HUES48 (cell line): ENCODE results near the gene KRTAP5-9.
A peak's percentile ranks its signal among the peaks of the same experiment; 100 is the strongest.

Experiments used
- H3K27ac ChIP-seq: one replicate; pipeline ENCODE4 v1.7.0; 2013; ENCODE audit warnings: low read depth, low read length, inconsistent platforms
- H3K27me3 ChIP-seq: 2 replicates; pipeline ENCODE4 v1.6.1; 2013; ENCODE audit warnings: mild to moderate bottlenecking, low read length; ENCODE audit not compliant: control insufficient read depth, insufficient read depth
- H3K36me3 ChIP-seq: 2 replicates; pipeline ENCODE4 v1.6.1; 2013; ENCODE audit warnings: low read length; ENCODE audit not compliant: control insufficient read depth, insufficient read depth
- H3K4me1 ChIP-seq: 2 replicates; pipeline ENCODE4 v1.6.1; 2013; ENCODE audit warnings: mild to moderate bottlenecking, low read length; ENCODE audit not compliant: control insufficient read depth, insufficient read depth
- H3K4me3 ChIP-seq: 2 replicates; pipeline ENCODE4 v1.5.1; 2013; ENCODE audit warnings: mild to moderate bottlenecking, low read depth, low read length
- H3K9ac ChIP-seq: 2 replicates; pipeline ENCODE4 v1.6.1; 2013; ENCODE audit warnings: mild to moderate bottlenecking, low read depth, low read length, moderate library complexity
- H3K9me3 ChIP-seq: 2 replicates; pipeline ENCODE4 v1.6.1; 2013; ENCODE audit warnings: low read length; ENCODE audit not compliant: control insufficient read depth, insufficient read depth

KRTAP5-9 gene

GRCh38 chr11:71548120-71548519 lies at the start of gene KRTAP5-9:
Gene KRTAP5-9 (plus strand): TSS chr11:71548420. CDS start chr11:71548658, 238 bp downstream.
- H3K9ac ChIP-seq: no peak within 1 kb of the TSS
- no peak within 1 kb of the TSS for H3K27ac ChIP-seq
- no peaks in the 10 kb centered on the region for H3K36me3 ChIP-seq
- no peaks in the 10 kb centered on the region for H3K27me3 ChIP-seq
- no peak within 1 kb of the TSS for H3K4me3 ChIP-seq
- 0 out of 2 replicates have a peak, but pooled peaks cover 3% of the 10 kb centered on the region for H3K9me3 ChIP-seq
- H3K4me1 ChIP-seq: peaks cover 6% of the 10 kb centered on the region; the same call in 1 of the 2 replicates

GRCh38 chr11:71499125-71499524 lies 49.1 kb upstream of the KRTAP5-9 start:
- H3K27me3 ChIP-seq: no peaks in the 10 kb centered on the region
- H3K27ac ChIP-seq: no peak overlapping the region
- no peak overlapping the region for H3K4me3 ChIP-seq
- H3K36me3 ChIP-seq: peaks cover 26% of the 10 kb centered on the region
- no peak overlapping the region for H3K9ac ChIP-seq
- H3K9me3 ChIP-seq: no peaks in the 10 kb centered on the region
- no peaks in the 10 kb centered on the region for H3K4me1 ChIP-seq

- no peak overlapping the region for H3K9ac ChIP-seq
- H3K36me3 ChIP-seq: peaks cover 23% of the 10 kb centered on the region
- no peak overlapping the region for H3K27ac ChIP-seq
- H3K4me1 ChIP-seq: no peaks in the 10 kb centered on the region
- H3K27me3 ChIP-seq: no peaks in the 10 kb centered on the region
- no peaks in the 10 kb centered on the region for H3K9me3 ChIP-seq
- no peak overlapping the region for H3K4me3 ChIP-seq
Measured at GRCh38 chr11:71499546-71499945, 48.7 kb upstream of the KRTAP5-9 start.

GRCh38 chr11:71500601-71501021 lies 47.6 kb upstream of the KRTAP5-9 start:
- H3K36me3 ChIP-seq: peaks cover 23% of the 10 kb centered on the region
- H3K27me3 ChIP-seq: no peaks in the 10 kb centered on the region
- no peak overlapping the region for H3K9ac ChIP-seq

GRCh38 chr11:71501071-71501985 lies 46.9 kb upstream of the KRTAP5-9 start:
- no peak overlapping the region for H3K4me3 ChIP-seq
- H3K9ac ChIP-seq: no peak overlapping the region
- H3K27ac ChIP-seq: no peak overlapping the region
- H3K9me3 ChIP-seq: no peaks in the 10 kb centered on the region
- no peaks in the 10 kb centered on the region for H3K4me1 ChIP-seq
- H3K27me3 ChIP-seq: no peaks in the 10 kb centered on the region
- H3K36me3 ChIP-seq: peaks cover 23% of the 10 kb centered on the region

More at GRCh38 chr11:71500601-71501021, 47.6 kb upstream of the KRTAP5-9 start:
- Histone ChIP-seq H3K4me3 (no peak overlapping the region), H3K27ac (no peak overlapping the region), H3K9me3 (no peaks in the 10 kb centered on the region), H3K4me1 (no peaks in the 10 kb centered on the region)

- Histone ChIP-seq H3K4me1 (no peaks in the 10 kb centered on the region), H3K4me3 (no peak overlapping the region), H3K27me3 (no peaks in the 10 kb centered on the region), H3K36me3 (peaks cover 23% of the 10 kb centered on the region), H3K27ac (no peak overlapping the region), H3K9ac (no peak overlapping the region), H3K9me3 (no peaks in the 10 kb centered on the region)
Measured at GRCh38 chr11:71502026-71502425, 46.2 kb upstream of the KRTAP5-9 start.

GRCh38 chr11:71502871-71503435 lies 45.3 kb upstream of the KRTAP5-9 start:
- Histone ChIP-seq H3K4me1 (no peaks in the 10 kb centered on the region), H3K9ac (no peak overlapping the region), H3K9me3 (0 out of 2 replicates have a peak, but pooled peaks cover 3% of the 10 kb centered on the region), H3K36me3 (peaks cover 16% of the 10 kb centered on the region), H3K4me3 (no peak overlapping the region), H3K27me3 (no peaks in the 10 kb centered on the region), H3K27ac (no peak overlapping the region)

GRCh38 chr11:71504531-71504930 lies 43.7 kb upstream of the KRTAP5-9 start:
- no peak overlapping the region for H3K4me3 ChIP-seq
- H3K4me1 ChIP-seq: no peaks in the 10 kb centered on the region
- 0 out of 2 replicates have a peak, but pooled peaks cover 7% of the 10 kb centered on the region for H3K9me3 ChIP-seq
- H3K36me3 ChIP-seq: 0 out of 2 replicates have a peak, but pooled peaks cover under 1% of the 10 kb centered on the region
- no peak overlapping the region for H3K9ac ChIP-seq
- H3K27me3 ChIP-seq: no peaks in the 10 kb centered on the region
- peak overlapping the region; percentile 61 for H3K27ac ChIP-seq

- Histone ChIP-seq H3K9ac (no peak overlapping the region), H3K36me3 (no peaks in the 10 kb centered on the region), H3K27ac (peak overlapping the region; percentile 61), H3K27me3 (no peaks in the 10 kb centered on the region), H3K9me3 (peaks cover 8% of the 10 kb centered on the region; the same call in 1 of the 2 replicates), H3K4me3 (no peak overlapping the region), H3K4me1 (no peaks in the 10 kb centered on the region)
Measured at GRCh38 chr11:71505001-71505400, 43.2 kb upstream of the KRTAP5-9 start.

GRCh38 chr11:71505781-71506180 lies 42.4 kb upstream of the KRTAP5-9 start:
- Histone ChIP-seq H3K4me3 (no peak overlapping the region), H3K9ac (no peak overlapping the region), H3K4me1 (no peaks in the 10 kb centered on the region), H3K27ac (peak overlapping the region; percentile 56), H3K27me3 (no peaks in the 10 kb centered on the region), H3K36me3 (no peaks in the 10 kb centered on the region), H3K9me3 (peaks cover 16% of the 10 kb centered on the region)

GRCh38 chr11:71507102-71507501 lies 41.1 kb upstream of the KRTAP5-9 start:
- H3K27me3 ChIP-seq: no peaks in the 10 kb centered on the region
- no peak overlapping the region for H3K9ac ChIP-seq
- no peaks in the 10 kb centered on the region for H3K4me1 ChIP-seq
- H3K36me3 ChIP-seq: no peaks in the 10 kb centered on the region
- no peak overlapping the region for H3K27ac ChIP-seq
- peaks cover 16% of the 10 kb centered on the region for H3K9me3 ChIP-seq
- H3K4me3 ChIP-seq: no peak overlapping the region
